SK-N-SH treated with all-trans-retinoic acid at 6 μM for 48 hours (cell line): Measurements from ENCODE around the gene TET3.

Source experiments
- ATAC-seq: fragments of 200-7000 bp; cut with Tn5 transposase; 3 replicates; pipeline ENCODE4 v1.9.1; 2020; ENCODE audit warnings: mild to moderate bottlenecking, moderate library complexity
- BACH2 ChIP-seq: fragments of 250-450 bp; sonication (Bioruptor Pico); IDR thresholded peaks from 2 replicates; pipeline ENCODE4 v1.9.0; 2021; ENCODE audit warnings: mild to moderate bottlenecking, borderline replicate concordance
- CSDC2 ChIP-seq: fragments of 250-450 bp; sonication (Bioruptor Pico); IDR thresholded peaks from 2 replicates; pipeline ENCODE4 v1.5.0; 2020; ENCODE audit warnings: mild to moderate bottlenecking, moderate library complexity
- CSRNP3 ChIP-seq: fragments of 250-450 bp; sonication (Bioruptor Pico); IDR thresholded peaks from 2 replicates; pipeline ENCODE4 v1.5.1; 2021; ENCODE audit warnings: mild to moderate bottlenecking, moderate library complexity
- ESRRG ChIP-seq: fragments of 250-450 bp; sonication (Bioruptor Pico); IDR thresholded peaks from 2 replicates; pipeline ENCODE4 v1.6.1; 2021; ENCODE audit warnings: mild to moderate bottlenecking
- GLIS3 ChIP-seq: fragments of 250-450 bp; sonication (Bioruptor Pico); IDR thresholded peaks from 2 replicates; pipeline ENCODE4 v1.5.0; 2020; ENCODE audit warnings: mild to moderate bottlenecking, moderate library complexity
- ISL1 ChIP-seq: fragments of 250-450 bp; sonication (Bioruptor Pico); IDR thresholded peaks from 2 replicates; pipeline ENCODE4 v2.1.2; 2022; ENCODE audit warnings: mild to moderate bottlenecking, moderate library complexity
- OSR1 ChIP-seq: fragments of 250-450 bp; sonication (Bioruptor Pico); IDR thresholded peaks from 2 replicates; pipeline ENCODE4 v1.8.0; 2022; ENCODE audit warnings: moderate library complexity, mild to moderate bottlenecking, inconsistent platforms
- RARB ChIP-seq: fragments of 250-450 bp; sonication (Bioruptor Pico); IDR thresholded peaks from 2 replicates; pipeline ENCODE4 v1.8.0; 2021; ENCODE audit warnings: mild to moderate bottlenecking, moderate library complexity
- SNAI2 ChIP-seq: fragments of 250-450 bp; sonication (Bioruptor Pico); IDR thresholded peaks from 2 replicates; pipeline ENCODE4 v1.5.0; 2020; ENCODE audit warnings: mild to moderate bottlenecking, moderate library complexity
- TOX ChIP-seq: fragments of 250-450 bp; sonication (Bioruptor Pico); IDR thresholded peaks from 2 replicates; pipeline ENCODE4 v1.8.0; 2021; ENCODE audit warnings: mild to moderate bottlenecking, moderate library complexity, borderline replicate concordance
- ZFP3 ChIP-seq: fragments of 250-450 bp; sonication (Bioruptor Pico); IDR thresholded peaks from 2 replicates; pipeline ENCODE4 v1.5.0; 2020; ENCODE audit warnings: mild to moderate bottlenecking, moderate library complexity
- ZFP30 ChIP-seq: fragments of 450-650 bp; formaldehyde crosslinking; IDR thresholded peaks from 2 replicates; pipeline ENCODE4 v1.5.0; 2022; ENCODE audit warnings: mild to moderate bottlenecking, moderate library complexity
- ZNF70 ChIP-seq: fragments of 450-650 bp; formaldehyde crosslinking; IDR thresholded peaks from 2 replicates; pipeline ENCODE4 v1.5.0; 2020; ENCODE audit warnings: mild to moderate bottlenecking, moderate library complexity
- ZNF8 ChIP-seq: fragments of 450-650 bp; formaldehyde crosslinking; IDR thresholded peaks from 2 replicates; pipeline ENCODE4 v1.5.0; 2020; ENCODE audit warnings: mild to moderate bottlenecking, moderate library complexity
- TF ChIP-seq, protein P1 (sequence below): fragments of 250-450 bp; sonication (Bioruptor Pico); IDR thresholded peaks from 2 replicates; pipeline ENCODE4 v1.8.0; 2021; ENCODE audit warnings: low read depth, mild to moderate bottlenecking, moderate library complexity, borderline replicate concordance
- TF ChIP-seq, protein P2 (sequence below): fragments of 250-450 bp; sonication (Bioruptor Pico); IDR thresholded peaks from 2 replicates; pipeline ENCODE4 v1.8.0; 2020; ENCODE audit warnings: mild to moderate bottlenecking, moderate library complexity, borderline replicate concordance
- TF ChIP-seq, protein P3 (sequence below): fragments of 250-450 bp; sonication (Bioruptor Pico); IDR thresholded peaks from 2 replicates; pipeline ENCODE4 v1.5.0; 2020; ENCODE audit warnings: mild to moderate bottlenecking, moderate library complexity

Gene TET3

DNA sequence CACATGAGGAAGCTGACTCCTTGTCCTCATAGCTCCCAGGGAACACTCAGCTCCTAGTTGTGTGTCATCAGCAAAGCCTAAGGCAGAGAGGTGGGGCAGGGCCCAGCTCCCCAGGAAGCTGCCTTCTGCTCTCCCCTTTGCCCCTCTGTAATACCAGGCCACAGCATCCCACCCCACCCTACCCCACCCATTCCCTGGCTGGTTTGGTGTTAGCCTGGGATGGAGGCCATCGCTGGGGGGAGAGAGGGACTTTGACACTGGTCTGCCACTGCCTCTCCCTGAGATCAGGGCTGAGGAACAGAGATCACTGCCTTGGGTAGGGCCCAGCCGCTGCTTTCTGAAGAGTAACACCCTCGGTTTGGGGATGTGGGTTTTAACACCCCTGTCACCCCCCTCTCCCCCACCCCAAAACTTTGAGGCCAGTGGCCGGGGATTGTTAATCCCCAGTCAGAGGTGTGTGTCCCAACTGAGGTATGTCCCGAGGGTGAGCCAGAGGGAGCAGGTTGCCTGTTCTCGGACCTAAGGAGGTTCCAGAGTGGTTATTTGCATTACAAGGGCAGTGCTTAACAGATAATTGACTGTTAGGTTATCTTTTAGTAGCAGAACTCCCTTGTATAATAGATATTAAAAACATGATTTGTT lies 41.4 kb downstream of the TET3 start:
- no peak for ATAC-seq
- TF ChIP-seq ESRRG (CRISPR knock-in tag) (no peak), TOX (CRISPR knock-in tag) (no peak), BACH2 (CRISPR knock-in tag) (no peak)
- TF ChIP-seq, all 23 proteins: peak for 0

DNA sequence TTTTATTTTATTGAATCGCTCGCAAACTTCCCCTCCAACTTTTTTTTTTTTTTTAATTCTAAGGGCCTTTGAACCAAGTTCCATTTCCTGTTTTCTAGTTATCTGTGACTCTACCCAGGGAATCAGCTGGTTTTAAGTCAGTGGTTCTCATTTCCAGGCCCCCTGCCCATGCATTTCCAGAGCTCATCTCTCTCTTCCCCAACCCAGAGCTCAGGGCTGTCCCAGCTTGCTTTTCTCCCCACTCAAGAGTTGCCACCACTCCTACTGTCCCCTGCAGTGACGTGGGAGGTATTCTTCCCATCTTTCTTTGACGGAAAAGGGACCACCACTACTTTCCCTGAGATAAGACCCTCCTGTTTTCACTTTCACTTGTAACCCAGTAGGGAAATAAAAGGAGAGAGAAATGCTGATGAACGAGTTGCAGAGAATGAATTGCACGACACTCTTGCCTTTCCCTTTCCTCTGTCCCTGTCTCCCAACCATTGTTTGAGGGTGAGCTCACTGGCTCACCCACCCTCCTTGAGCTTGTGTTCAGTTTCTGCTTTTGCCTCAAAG lies 42.1 kb downstream of the TET3 start:
- ATAC-seq: no peak
- TF ChIP-seq ISL1 (no peak), CSRNP3 (CRISPR knock-in tag) (no peak), OSR1 (CRISPR knock-in tag) (no peak), ZNF70 (CRISPR knock-in tag) (no peak), ZFP30 (no peak), ZNF8 (no peak), ESRRG (CRISPR knock-in tag) (no peak), ZFP3 (CRISPR knock-in tag) (no peak)

DNA sequence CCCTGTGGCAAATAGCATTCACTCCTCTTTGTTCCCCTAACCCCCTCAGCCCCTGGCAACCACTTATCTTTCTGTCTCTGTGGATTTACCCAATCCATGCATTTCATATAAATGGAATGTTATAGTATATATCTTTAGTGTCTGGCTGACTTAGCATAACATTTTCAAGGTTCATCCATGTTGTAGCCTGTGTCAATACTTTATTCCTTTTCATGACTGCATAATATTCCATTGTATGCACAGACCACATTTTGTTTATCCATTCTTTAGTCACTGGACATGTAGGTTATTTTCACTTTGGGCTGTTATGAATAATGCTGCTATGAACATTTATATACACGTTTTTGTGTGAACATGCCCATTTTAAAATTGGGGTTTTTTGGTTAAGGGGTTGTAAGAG lies 42.8 kb downstream of the TET3 start:
- ATAC-seq: no peak
- TF ChIP-seq GLIS3 (CRISPR knock-in tag): no peak
- TF ChIP-seq, all 23 proteins: peak for 0

- ATAC-seq: no peak
- TF ChIP-seq TOX (CRISPR knock-in tag) (no peak), ZFP30 (no peak), ZNF8 (no peak), SNAI2 (CRISPR knock-in tag) (no peak), CSDC2 (CRISPR knock-in tag) (no peak), OSR1 (CRISPR knock-in tag) (no peak)
- TF ChIP-seq, protein P1, sequence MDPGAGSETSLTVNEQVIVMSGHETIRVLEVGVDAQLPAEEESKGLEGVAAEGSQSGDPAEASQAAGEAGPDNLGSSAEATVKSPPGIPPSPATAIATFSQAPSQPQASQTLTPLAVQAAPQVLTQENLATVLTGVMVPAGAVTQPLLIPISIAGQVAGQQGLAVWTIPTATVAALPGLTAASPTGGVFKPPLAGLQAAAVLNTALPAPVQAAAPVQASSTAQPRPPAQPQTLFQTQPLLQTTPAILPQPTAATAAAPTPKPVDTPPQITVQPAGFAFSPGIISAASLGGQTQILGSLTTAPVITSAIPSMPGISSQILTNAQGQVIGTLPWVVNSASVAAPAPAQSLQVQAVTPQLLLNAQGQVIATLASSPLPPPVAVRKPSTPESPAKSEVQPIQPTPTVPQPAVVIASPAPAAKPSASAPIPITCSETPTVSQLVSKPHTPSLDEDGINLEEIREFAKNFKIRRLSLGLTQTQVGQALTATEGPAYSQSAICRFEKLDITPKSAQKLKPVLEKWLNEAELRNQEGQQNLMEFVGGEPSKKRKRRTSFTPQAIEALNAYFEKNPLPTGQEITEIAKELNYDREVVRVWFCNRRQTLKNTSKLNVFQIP (CRISPR knock-in tag): no peak
- TF ChIP-seq, protein P2, sequence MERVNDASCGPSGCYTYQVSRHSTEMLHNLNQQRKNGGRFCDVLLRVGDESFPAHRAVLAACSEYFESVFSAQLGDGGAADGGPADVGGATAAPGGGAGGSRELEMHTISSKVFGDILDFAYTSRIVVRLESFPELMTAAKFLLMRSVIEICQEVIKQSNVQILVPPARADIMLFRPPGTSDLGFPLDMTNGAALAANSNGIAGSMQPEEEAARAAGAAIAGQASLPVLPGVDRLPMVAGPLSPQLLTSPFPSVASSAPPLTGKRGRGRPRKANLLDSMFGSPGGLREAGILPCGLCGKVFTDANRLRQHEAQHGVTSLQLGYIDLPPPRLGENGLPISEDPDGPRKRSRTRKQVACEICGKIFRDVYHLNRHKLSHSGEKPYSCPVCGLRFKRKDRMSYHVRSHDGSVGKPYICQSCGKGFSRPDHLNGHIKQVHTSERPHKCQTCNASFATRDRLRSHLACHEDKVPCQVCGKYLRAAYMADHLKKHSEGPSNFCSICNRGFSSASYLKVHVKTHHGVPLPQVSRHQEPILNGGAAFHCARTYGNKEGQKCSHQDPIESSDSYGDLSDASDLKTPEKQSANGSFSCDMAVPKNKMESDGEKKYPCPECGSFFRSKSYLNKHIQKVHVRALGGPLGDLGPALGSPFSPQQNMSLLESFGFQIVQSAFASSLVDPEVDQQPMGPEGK (CRISPR knock-in tag): no peak
Measured at GRCh38 chr2:74028290-74028689, 43.6 kb downstream of the TET3 start.

- ATAC-seq: no peak
- TF ChIP-seq TOX (CRISPR knock-in tag): no peak
- TF ChIP-seq CSDC2 (CRISPR knock-in tag): no peak
- no peak for TF ChIP-seq ZNF8
- no peak for TF ChIP-seq BACH2 (CRISPR knock-in tag)
- TF ChIP-seq ZNF70 (CRISPR knock-in tag): no peak
- TF ChIP-seq SNAI2 (CRISPR knock-in tag): no peak
- no peak for TF ChIP-seq ZFP3 (CRISPR knock-in tag)
- TF ChIP-seq RARB: no peak
- TF ChIP-seq, protein P1 (CRISPR knock-in tag): no peak
- TF ChIP-seq OSR1 (CRISPR knock-in tag): no peak
- TF ChIP-seq CSRNP3 (CRISPR knock-in tag): no peak
- TF ChIP-seq ZFP30: no peak
- TF ChIP-seq, protein P3, sequence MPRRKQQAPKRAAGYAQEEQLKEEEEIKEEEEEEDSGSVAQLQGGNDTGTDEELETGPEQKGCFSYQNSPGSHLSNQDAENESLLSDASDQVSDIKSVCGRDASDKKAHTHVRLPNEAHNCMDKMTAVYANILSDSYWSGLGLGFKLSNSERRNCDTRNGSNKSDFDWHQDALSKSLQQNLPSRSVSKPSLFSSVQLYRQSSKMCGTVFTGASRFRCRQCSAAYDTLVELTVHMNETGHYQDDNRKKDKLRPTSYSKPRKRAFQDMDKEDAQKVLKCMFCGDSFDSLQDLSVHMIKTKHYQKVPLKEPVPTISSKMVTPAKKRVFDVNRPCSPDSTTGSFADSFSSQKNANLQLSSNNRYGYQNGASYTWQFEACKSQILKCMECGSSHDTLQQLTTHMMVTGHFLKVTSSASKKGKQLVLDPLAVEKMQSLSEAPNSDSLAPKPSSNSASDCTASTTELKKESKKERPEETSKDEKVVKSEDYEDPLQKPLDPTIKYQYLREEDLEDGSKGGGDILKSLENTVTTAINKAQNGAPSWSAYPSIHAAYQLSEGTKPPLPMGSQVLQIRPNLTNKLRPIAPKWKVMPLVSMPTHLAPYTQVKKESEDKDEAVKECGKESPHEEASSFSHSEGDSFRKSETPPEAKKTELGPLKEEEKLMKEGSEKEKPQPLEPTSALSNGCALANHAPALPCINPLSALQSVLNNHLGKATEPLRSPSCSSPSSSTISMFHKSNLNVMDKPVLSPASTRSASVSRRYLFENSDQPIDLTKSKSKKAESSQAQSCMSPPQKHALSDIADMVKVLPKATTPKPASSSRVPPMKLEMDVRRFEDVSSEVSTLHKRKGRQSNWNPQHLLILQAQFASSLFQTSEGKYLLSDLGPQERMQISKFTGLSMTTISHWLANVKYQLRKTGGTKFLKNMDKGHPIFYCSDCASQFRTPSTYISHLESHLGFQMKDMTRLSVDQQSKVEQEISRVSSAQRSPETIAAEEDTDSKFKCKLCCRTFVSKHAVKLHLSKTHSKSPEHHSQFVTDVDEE (CRISPR knock-in tag): no peak
Measured at GRCh38 chr2:74028741-74029140, 44.0 kb downstream of the TET3 start.
